A673 (cell line): ENCODE results near the gene MFNG. TPM values are rescaled to one million over a fixed set of nuclear protein-coding genes. Genes with fewer than 3 reads are reported as not detected.

Source experiments
- BruUV-seq: library from RNA; stranded (reverse); fragments of 400-500 nt; replicated peaks from 2 replicates; lab custom pipeline; 2021; lab: Mats Ljungman, UMichigan
- CTCF ChIA-PET: fragments of 300-600 bp; sonication (Branson Sonifier 250); formaldehyde crosslinking; loops from one replicate; lab custom pipeline; 2022; ENCODE audit warnings: antibody characterized with exemption; lab: Charles Lee
- POLR2A ChIA-PET: fragments of 300-600 bp; sonication (Branson Sonifier 250); formaldehyde crosslinking; loops from one replicate; lab custom pipeline; 2022; ENCODE audit warnings: antibody characterized with exemption; ENCODE audit not compliant: low non-redundant PET; lab: Charles Lee
- DNase-seq: peaks from one replicate; pipeline ENCODE4 v3.0.0-alpha.2; 2015; ENCODE audit warnings: low spot score
- H3K27ac ChIP-seq: fragments of 200-600 bp; sonication (generic); 2 replicates; pipeline ENCODE4 v1.5.1; 2016; ENCODE audit warnings: mixed run types, low read depth, mild to moderate bottlenecking, mixed read lengths, antibody characterized with exemption, low read length; ENCODE audit not compliant: poor library complexity, severe bottlenecking
- H3K27me3 ChIP-seq: fragments of 200-600 bp; sonication (generic); replicated peaks from 2 replicates; pipeline ENCODE4 v1.6.1; 2017; ENCODE audit warnings: mixed run types, low read depth, mild to moderate bottlenecking, mixed read lengths, antibody characterized with exemption, low read length; ENCODE audit not compliant: insufficient read depth, poor library complexity
- H3K36me3 ChIP-seq: fragments of 200-600 bp; sonication (generic); 2 replicates; pipeline ENCODE4 v1.6.1; 2016; ENCODE audit warnings: mixed run types, mild to moderate bottlenecking, mixed read lengths, antibody characterized with exemption, low read length; ENCODE audit not compliant: insufficient read depth, poor library complexity, severe bottlenecking
- H3K4me1 ChIP-seq: fragments of 200-600 bp; sonication (generic); 2 replicates; pipeline ENCODE4 v1.6.1; 2017; ENCODE audit warnings: mixed run types, mild to moderate bottlenecking, mixed read lengths, antibody characterized with exemption, low read length; ENCODE audit not compliant: insufficient read depth, poor library complexity, severe bottlenecking
- H3K4me3 ChIP-seq: fragments of 200-600 bp; sonication (generic); 2 replicates; pipeline ENCODE4 v1.5.1; 2016; ENCODE audit warnings: low read depth, mixed run types, mild to moderate bottlenecking, mixed read lengths, low read length; ENCODE audit not compliant: poor library complexity, severe bottlenecking
- H3K9me3 ChIP-seq: fragments of 200-600 bp; sonication (generic); 2 replicates; pipeline ENCODE4 v1.6.1; 2016; ENCODE audit warnings: mixed run types, low read depth, mild to moderate bottlenecking, mixed read lengths, antibody characterized with exemption, low read length; ENCODE audit not compliant: poor library complexity, severe bottlenecking
- CTCF ChIP-seq: fragments of 300-800, 200-600 bp; sonication (generic); conservative IDR thresholded peaks from 2 replicates; pipeline ENCODE4 v1.5.1; 2017; ENCODE audit warnings: low read depth, mild to moderate bottlenecking, antibody characterized with exemption, low read length, moderate library complexity, mixed read lengths
- EZH2 ChIP-seq: fragments of 200-600 bp; sonication (generic); IDR thresholded peaks from 2 replicates; pipeline ENCODE4 v1.6.1; 2017; ENCODE audit warnings: borderline replicate concordance, low read depth, mild to moderate bottlenecking, mixed read lengths, antibody characterized with exemption, low read length; ENCODE audit not compliant: poor library complexity, severe bottlenecking
- intact Hi-C: fragments of 100-400 bp; cut with micrococcal nuclease; formaldehyde crosslinking; loops from one replicate; pipeline ENCODE4 v1.10.0; 2022; ENCODE audit not compliant: unreplicated experiment
- total RNA-seq: library from RNA; stranded (reverse); gene quantifications from 2 replicates; pipeline ENCODE4 v1.2.3, GENCODE V29; 2021

MFNG gene
- total RNA-seq, 1 experiment from 2014 or later = not detected

- DNase-seq = no peak
- POLR2A ChIA-PET = no interaction called here
- Histone ChIP-seq H3K27ac (no peak overlapping the region), H3K27me3 (peaks cover 6% of the 10 kb centered on the region), H3K9me3 (no peaks in the 10 kb centered on the region), H3K4me3 (no peak overlapping the region), H3K36me3 (no peaks in the 10 kb centered on the region), H3K4me1 (no peaks in the 10 kb centered on the region)
- no TSS peak for BruUV-seq
- CTCF ChIA-PET = no interaction called here
- TF ChIP-seq EZH2 (no peak), CTCF (no peak)
- intact Hi-C loops = no loop called here
Observed at GRCh38 chr22:37445501-37445900, 40.7 kb downstream of the MFNG start.

GRCh38 chr22:37443977-37444376 lies 42.2 kb downstream of the MFNG start:
- TF ChIP-seq CTCF (no peak), EZH2 (no peak)
- Histone ChIP-seq H3K4me3 (no peak overlapping the region), H3K27ac (no peak overlapping the region), H3K9me3 (no peaks in the 10 kb centered on the region), H3K36me3 (no peaks in the 10 kb centered on the region), H3K27me3 (peaks cover 13% of the 10 kb centered on the region), H3K4me1 (no peaks in the 10 kb centered on the region)
- POLR2A ChIA-PET = no interaction called here
- no TSS peak for BruUV-seq
- intact Hi-C loops = no loop called here
- no peak for DNase-seq
- CTCF ChIA-PET = no interaction called here

- no peak for TF ChIP-seq CTCF
- no peak for TF ChIP-seq EZH2
- no peaks in the 10 kb centered on the region for H3K36me3 ChIP-seq
- ChIA-PET CTCF (no interaction called here), POLR2A (no interaction called here)
- H3K4me3 ChIP-seq = no peak overlapping the region
- H3K4me1 ChIP-seq = no peaks in the 10 kb centered on the region
- DNase-seq = no peak
- intact Hi-C loops = no loop called here
- peaks cover 21% of the 10 kb centered on the region for H3K27me3 ChIP-seq
- no peak overlapping the region for H3K27ac ChIP-seq
- no TSS peak for BruUV-seq
- no peaks in the 10 kb centered on the region for H3K9me3 ChIP-seq
Observed at GRCh38 chr22:37443086-37443485, 43.1 kb downstream of the MFNG start.
